Stimulated activated CD8-positive, alpha-beta memory T cell treated with anti-CD3 and anti-CD28 coated beads, Interleukin-12 subunit alpha, Interleukin-12 subunit beta, amount 100 ng/mL, for 1 hour (primary cell): ENCODE measurements around the gene LLGL2.

ENCODE experiments used
- DNase-seq: peaks from one replicate; pipeline ENCODE4 v3.0.0-alpha.2; 2020; ENCODE audit warnings: low read depth

LLGL2 gene

GRCh38 chr17:75616521-75617122 is 91.1 kb downstream of the LLGL2 start:
- DNase-seq = no peak

- DNase-seq = no peak
These were observed 91.7 kb downstream of the LLGL2 start for GRCh38 chr17:75617218-75617617.

- no peak for DNase-seq
These were observed 92.2 kb downstream of the LLGL2 start for GRCh38 chr17:75617675-75618074.

- no peak for DNase-seq
These were observed 94.3 kb downstream of the LLGL2 start for GRCh38 chr17:75619506-75620431.

GRCh38 chr17:75621489-75621888 is 96.0 kb downstream of the LLGL2 start:
- no peak for DNase-seq

GRCh38 chr17:75622076-75622475 is 96.6 kb downstream of the LLGL2 start:
- no peak for DNase-seq

GRCh38 chr17:75622771-75623273 is 97.3 kb downstream of the LLGL2 start:
- no peak for DNase-seq

- no peak for DNase-seq
These were observed 97.9 kb downstream of the LLGL2 start for GRCh38 chr17:75623386-75623785.

- no peak for DNase-seq
These were observed 98.5 kb downstream of the LLGL2 start for GRCh38 chr17:75624021-75624420.
